OCI-LY1 (cell line): ENCODE data around the gene CANT1.

Source experiments
- EZH2 ChIP-seq: fragments of 200-600 bp; sonication (generic), shearing (Covaris generic); IDR thresholded peaks from 2 replicates; pipeline ENCODE4 v1.8.0; 2017; ENCODE audit warnings: borderline replicate concordance, mixed run types, mild to moderate bottlenecking, antibody characterized with exemption, low read length, moderate library complexity, mixed read lengths
- TF ChIP-seq, protein P1 (sequence below): fragments of 200-600 bp; sonication (generic), shearing (Covaris generic); IDR thresholded peaks from 2 replicates; pipeline ENCODE4 v1.5.1; 2017; ENCODE audit warnings: mild to moderate bottlenecking, antibody characterized with exemption, low read length, moderate library complexity, mixed read lengths

DNA sequence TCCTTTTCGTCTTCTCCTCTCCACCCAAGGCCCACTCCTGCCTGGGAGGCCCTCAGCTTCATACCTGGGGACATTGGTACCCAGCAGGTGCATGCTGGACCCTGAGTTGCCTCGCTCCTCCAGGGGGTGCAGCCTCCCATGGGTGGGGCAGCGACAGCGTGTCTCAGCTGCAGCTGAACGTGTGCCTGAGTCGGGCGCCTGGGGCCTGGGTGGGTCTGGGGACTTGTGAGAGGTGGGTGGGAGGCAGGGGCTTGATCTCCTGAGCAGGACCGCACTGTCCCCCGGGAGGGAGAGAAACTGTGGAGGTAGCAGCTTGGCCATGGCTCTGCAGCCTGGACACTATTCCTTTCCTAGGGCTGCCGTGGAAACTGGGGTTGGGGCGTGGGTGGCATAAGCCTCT, 40.3 kb upstream of the CANT1 start:
- TF ChIP-seq, protein P1, sequence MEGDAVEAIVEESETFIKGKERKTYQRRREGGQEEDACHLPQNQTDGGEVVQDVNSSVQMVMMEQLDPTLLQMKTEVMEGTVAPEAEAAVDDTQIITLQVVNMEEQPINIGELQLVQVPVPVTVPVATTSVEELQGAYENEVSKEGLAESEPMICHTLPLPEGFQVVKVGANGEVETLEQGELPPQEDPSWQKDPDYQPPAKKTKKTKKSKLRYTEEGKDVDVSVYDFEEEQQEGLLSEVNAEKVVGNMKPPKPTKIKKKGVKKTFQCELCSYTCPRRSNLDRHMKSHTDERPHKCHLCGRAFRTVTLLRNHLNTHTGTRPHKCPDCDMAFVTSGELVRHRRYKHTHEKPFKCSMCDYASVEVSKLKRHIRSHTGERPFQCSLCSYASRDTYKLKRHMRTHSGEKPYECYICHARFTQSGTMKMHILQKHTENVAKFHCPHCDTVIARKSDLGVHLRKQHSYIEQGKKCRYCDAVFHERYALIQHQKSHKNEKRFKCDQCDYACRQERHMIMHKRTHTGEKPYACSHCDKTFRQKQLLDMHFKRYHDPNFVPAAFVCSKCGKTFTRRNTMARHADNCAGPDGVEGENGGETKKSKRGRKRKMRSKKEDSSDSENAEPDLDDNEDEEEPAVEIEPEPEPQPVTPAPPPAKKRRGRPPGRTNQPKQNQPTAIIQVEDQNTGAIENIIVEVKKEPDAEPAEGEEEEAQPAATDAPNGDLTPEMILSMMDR, result no peak
- TF ChIP-seq EZH2, result no peak
